ENCODE results near the gene DPH3.

The DPH3 gene

DNA sequence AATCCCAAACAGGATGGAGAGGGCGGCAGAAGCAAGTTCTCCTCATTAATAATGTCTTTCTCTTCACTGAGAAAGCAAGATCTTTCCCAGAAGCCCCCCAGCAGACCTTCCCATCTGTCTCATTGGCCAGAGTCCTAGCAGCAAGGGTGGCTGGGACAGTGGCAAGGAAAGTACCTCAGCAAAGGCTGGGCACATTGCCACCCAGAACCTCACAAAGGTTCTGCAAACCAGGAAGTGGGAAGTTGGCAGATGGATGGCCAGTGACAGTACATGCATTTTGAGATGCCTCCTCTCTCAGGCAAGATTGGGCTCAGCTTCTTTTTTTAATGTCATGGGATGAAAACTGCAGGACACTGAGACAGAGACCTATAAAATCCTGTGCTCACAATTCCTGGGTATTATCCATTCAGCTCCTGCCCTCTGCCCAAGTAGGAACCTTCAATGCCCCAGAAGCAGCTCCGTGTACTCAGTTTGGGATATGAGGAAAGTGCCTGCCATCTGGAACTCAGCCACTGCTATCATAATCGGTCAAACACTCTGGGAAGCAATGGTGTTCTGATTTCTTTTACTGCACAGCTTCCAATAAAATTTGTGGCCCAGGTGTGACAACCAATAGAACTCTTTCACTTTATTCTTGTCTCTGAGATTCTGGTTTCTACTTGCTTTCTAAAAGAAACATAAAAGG is 25.5 kb downstream of the DPH3 start:
- Histone ChIP-seq H3K27ac (peak overlapping the region in 1 of 2 donors; percentile 10), H3K36me3 (no peaks in the 10 kb centered on the region), H3K4me3 (no peak overlapping the region), H3K4me1 (peaks cover 0 to 6% (median 3%) of the 10 kb centered on the region in 4 donors), H3K9me3 (no peaks in the 10 kb centered on the region), H3K27me3 (no peaks in the 10 kb centered on the region)
- TF ChIP-seq, protein P1, sequence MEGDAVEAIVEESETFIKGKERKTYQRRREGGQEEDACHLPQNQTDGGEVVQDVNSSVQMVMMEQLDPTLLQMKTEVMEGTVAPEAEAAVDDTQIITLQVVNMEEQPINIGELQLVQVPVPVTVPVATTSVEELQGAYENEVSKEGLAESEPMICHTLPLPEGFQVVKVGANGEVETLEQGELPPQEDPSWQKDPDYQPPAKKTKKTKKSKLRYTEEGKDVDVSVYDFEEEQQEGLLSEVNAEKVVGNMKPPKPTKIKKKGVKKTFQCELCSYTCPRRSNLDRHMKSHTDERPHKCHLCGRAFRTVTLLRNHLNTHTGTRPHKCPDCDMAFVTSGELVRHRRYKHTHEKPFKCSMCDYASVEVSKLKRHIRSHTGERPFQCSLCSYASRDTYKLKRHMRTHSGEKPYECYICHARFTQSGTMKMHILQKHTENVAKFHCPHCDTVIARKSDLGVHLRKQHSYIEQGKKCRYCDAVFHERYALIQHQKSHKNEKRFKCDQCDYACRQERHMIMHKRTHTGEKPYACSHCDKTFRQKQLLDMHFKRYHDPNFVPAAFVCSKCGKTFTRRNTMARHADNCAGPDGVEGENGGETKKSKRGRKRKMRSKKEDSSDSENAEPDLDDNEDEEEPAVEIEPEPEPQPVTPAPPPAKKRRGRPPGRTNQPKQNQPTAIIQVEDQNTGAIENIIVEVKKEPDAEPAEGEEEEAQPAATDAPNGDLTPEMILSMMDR (IDR thresholded peaks at IDR 0.05): no peak
- no peak for DNase-seq
- intact Hi-C loops (cut with DNase I; ENCODE audit: low total_unique reads): no loop called here

DNA sequence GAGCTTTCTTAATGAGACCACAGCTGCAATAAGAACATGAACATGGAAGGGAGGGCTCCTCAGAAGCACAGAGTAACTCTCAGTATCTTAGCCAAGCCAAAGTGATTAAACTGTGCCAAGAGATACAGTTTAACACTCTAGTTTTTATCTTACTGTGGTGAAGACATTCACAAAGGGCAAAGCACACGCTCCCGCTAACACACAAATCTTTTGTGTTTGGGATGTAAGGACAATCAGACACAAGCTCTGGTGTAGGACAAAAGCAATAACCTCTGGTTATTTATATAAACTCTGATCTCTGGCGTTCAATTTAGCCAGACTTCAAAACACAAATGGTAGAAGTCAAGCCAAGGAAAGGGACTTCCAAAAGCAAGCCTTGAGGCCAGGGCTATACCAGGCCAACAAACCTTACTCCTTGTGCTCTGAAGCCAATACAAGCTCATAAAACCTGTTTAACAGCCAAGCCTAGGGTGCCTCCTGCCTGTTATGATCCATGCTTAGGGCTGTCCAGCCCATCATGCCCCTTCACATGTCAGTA is 27.8 kb downstream of the DPH3 start:
- H3K9me3 ChIP-seq: no peaks in the 10 kb centered on the region
- no peak overlapping the region for H3K4me3 ChIP-seq
- intact Hi-C loops (cut with DNase I; ENCODE audit: low total_unique reads): no loop called here
- no peaks in the 10 kb centered on the region for H3K4me1 ChIP-seq
- TF ChIP-seq, protein P1 (IDR thresholded peaks at IDR 0.05): no peak
- H3K27ac ChIP-seq: no peak overlapping the region
- H3K27me3 ChIP-seq: no peaks in the 10 kb centered on the region
- DNase-seq: no peak
- no peaks in the 10 kb centered on the region for H3K36me3 ChIP-seq

DNA sequence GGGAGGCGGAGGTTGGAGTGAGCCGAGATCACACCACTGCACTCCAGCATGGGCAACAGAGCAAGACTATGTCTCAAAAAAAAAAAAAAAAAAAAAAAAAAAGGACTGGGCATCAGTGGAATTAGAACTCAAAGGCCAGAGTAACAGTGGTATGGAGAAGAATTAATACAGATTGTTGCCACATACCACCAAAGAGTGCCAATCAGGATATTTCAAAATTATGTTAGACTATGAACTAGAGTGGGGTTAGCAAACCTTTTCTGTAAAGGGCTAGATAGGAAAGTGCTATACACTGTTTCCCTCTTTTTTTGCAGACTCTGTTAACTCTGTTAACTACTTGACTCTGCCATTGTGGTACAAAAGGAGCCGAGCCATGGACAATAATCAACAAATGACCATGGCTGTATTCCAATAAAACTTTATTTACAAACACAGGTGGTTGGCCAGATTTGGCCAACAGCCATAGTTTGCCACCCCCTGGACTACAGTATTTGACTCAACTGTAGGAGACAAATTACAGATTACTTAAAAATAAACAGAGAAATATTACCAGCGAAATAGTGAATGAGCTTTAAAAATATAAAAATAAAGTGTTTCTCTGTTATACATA is 28.6 kb downstream of the DPH3 start:
- Histone ChIP-seq H3K27ac (no peak overlapping the region), H3K4me1 (no peaks in the 10 kb centered on the region), H3K27me3 (no peaks in the 10 kb centered on the region), H3K36me3 (no peaks in the 10 kb centered on the region), H3K4me3 (no peak overlapping the region), H3K9me3 (no peaks in the 10 kb centered on the region)
- DNase-seq: no peak
- intact Hi-C loops (cut with DNase I; ENCODE audit: low total_unique reads): no loop called here
- TF ChIP-seq, protein P1 (IDR thresholded peaks at IDR 0.05): no peak

DNA sequence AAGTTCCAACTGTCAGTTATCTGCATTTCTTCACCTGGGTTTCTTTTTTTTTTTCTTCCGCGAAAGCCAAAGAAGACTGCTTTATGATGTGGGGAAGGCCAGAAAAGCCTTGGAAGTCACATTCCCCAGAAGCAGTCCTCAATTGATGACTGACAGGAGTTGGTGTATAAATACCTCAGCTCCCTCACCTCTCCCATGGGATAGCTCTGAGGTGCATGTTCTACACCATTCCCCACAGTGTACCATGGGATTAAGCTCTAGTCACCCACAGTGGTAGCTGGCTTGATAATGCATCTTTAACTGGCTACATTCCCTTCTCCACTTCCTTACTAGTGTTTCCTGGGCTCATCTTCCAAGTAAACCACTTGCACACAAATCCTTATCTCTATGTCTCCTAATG is 30.5 kb downstream of the DPH3 start:
- Histone ChIP-seq H3K36me3 (no peaks in the 10 kb centered on the region), H3K27ac (no peak overlapping the region), H3K4me3 (no peak overlapping the region), H3K9me3 (no peaks in the 10 kb centered on the region), H3K4me1 (no peaks in the 10 kb centered on the region), H3K27me3 (no peaks in the 10 kb centered on the region)
- no peak for DNase-seq
- TF ChIP-seq, protein P1 (IDR thresholded peaks at IDR 0.05): no peak
- intact Hi-C loops (cut with DNase I; ENCODE audit: low total_unique reads): no loop called here

DNA sequence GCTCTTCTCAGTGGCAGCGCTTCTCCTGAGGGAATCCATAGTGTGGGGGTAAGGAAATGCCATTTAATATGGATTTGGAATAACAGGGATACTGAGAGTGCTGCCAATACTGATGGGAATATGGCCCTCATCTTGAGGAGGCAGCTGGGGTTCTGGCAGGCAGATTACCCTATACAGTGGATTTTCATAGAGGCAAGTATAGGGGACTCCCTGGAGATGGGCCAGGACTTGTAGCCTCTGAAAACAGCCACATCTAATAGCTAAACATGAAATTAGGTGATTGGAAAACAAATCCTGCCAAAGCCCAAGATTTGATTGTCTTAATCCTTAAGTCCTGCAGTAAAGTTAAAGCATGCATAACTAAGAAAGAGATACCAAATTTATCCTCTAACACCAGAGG is 30.9 kb downstream of the DPH3 start:
- H3K9me3 ChIP-seq: no peaks in the 10 kb centered on the region
- H3K4me1 ChIP-seq: no peaks in the 10 kb centered on the region
- H3K27me3 ChIP-seq: no peaks in the 10 kb centered on the region
- H3K27ac ChIP-seq: no peak overlapping the region
- intact Hi-C loops (cut with DNase I; ENCODE audit: low total_unique reads): no loop called here
- H3K4me3 ChIP-seq: no peak overlapping the region
- no peaks in the 10 kb centered on the region for H3K36me3 ChIP-seq
- no peak for DNase-seq
- TF ChIP-seq, protein P1 (IDR thresholded peaks at IDR 0.05): no peak

Measured in tibial artery (tissue), 4 donors.